ENCODE results near the gene RALGPS1. TPM values are rescaled to one million over a fixed set of nuclear protein-coding genes. Genes with fewer than 3 reads are reported as not detected.

The RALGPS1 gene
- total and polyA plus RNA-seq, 7 donors: 6.6 to 18.6 (median 11.4) TPM

DNA sequence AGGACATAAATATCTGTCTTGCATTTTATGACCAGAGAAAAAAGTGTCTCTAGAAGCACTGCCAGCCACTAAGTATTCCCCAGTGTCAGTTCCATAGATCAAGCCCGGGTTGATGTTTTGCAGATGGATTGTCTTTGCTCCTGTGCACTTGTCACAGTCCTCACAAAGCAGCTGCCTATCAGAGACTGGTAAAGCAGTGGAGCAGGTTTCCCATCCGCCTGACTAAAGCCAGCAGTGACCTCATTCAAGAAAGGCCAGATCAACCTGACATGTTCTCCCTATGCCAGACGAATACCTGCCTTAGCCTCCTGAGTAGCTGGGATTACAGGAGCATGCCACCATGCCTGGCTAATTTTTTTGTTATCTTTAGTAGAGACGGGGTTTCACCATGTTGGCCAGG lies 323.2 kb downstream of the RALGPS1 start:
- Histone ChIP-seq H3K4me3 (no peak overlapping the region), H3K27ac (no peak overlapping the region), H3K36me3 (no peaks in the 10 kb centered on the region), H3K9me3 (no peaks in the 10 kb centered on the region), H3K4me1 (peaks cover 0 to 10% (median 3%) of the 10 kb centered on the region in 4 donors), H3K27me3 (no peaks in the 10 kb centered on the region)
- TF ChIP-seq EP300 (IDR thresholded peaks at IDR 0.05) (no peak), POLR2AphosphoS5 (IDR thresholded peaks at IDR 0.05) (no peak), POLR2A (IDR thresholded peaks at IDR 0.05) (no peak)
- TF ChIP-seq, protein P1, sequence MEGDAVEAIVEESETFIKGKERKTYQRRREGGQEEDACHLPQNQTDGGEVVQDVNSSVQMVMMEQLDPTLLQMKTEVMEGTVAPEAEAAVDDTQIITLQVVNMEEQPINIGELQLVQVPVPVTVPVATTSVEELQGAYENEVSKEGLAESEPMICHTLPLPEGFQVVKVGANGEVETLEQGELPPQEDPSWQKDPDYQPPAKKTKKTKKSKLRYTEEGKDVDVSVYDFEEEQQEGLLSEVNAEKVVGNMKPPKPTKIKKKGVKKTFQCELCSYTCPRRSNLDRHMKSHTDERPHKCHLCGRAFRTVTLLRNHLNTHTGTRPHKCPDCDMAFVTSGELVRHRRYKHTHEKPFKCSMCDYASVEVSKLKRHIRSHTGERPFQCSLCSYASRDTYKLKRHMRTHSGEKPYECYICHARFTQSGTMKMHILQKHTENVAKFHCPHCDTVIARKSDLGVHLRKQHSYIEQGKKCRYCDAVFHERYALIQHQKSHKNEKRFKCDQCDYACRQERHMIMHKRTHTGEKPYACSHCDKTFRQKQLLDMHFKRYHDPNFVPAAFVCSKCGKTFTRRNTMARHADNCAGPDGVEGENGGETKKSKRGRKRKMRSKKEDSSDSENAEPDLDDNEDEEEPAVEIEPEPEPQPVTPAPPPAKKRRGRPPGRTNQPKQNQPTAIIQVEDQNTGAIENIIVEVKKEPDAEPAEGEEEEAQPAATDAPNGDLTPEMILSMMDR (IDR thresholded peaks at IDR 0.05): no peak
- no peak for DNase-seq
- 94 to 95% methylated on average over 4 of the region's 4 CpGs for WGBS, 2 donors
- intact Hi-C loops (cut with DNase I): no loop called here

- H3K27me3 ChIP-seq: no peaks in the 10 kb centered on the region
- no peaks in the 10 kb centered on the region for H3K36me3 ChIP-seq
- no peaks in the 10 kb centered on the region for H3K9me3 ChIP-seq
- no peak overlapping the region for H3K4me3 ChIP-seq
- H3K27ac ChIP-seq: no peak overlapping the region
- WGBS, 2 donors: 92 to 99% methylated on average over 2 of the region's 2 CpGs
- TF ChIP-seq, protein P1 (IDR thresholded peaks at IDR 0.05): no peak
- no peak for TF ChIP-seq POLR2AphosphoS5 (IDR thresholded peaks at IDR 0.05)
- no peak for TF ChIP-seq POLR2A (IDR thresholded peaks at IDR 0.05)
- TF ChIP-seq EP300 (IDR thresholded peaks at IDR 0.05): no peak
- H3K4me1 ChIP-seq: peaks cover 0 to 9% (median 5%) of the 10 kb centered on the region in 4 donors
- no peak for DNase-seq
- intact Hi-C loops (cut with DNase I): no loop called here
Observed at GRCh38 chr9:127241354-127241753, 326.8 kb downstream of the RALGPS1 start.

DNA sequence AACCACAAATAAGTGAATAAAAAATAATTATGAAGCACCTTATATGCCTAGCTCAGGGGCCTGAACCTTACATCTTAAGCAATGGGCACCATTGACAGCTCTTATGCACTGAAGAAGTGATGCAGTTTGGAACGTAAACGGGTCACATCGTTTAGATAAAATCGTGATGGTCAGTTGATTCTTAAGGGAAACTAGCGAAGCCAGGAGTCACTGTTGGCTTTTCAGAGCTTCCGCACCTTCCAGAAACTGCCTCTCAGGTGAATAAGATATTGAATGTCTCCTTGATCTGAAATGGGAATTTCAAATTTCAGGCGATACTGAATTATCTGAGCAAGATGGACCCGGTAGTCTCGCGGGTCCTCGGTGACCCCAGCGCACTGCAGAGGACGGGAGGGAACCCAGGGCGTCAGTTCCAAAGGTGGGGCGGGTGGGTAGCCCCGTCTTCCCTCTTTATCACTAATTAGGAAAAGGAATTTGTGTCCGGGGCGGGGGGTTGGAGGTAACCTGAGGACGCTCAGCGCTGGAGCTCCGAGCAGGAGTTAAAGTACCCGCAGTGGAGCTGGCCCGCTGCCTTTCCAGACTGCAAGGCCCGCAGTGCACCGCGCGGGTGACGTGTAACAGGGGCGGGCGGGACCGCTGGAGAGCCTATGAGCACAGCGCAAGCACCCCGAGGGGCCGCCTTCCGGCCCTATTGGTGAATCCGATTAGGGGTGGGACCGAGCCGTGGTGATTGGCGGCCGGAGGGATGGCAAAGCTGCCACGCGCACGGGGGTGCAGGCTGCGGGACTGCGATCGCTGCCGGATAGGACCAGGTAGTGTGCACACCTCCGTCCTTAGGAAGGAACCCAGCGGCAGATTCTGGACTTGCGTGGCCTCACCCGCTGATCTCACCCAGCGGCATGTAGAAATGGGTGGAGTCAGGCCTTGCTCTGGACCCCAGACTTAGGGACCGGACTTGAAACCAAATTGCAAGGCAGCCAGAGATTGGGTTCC lies 330.3 kb downstream of the RALGPS1 start:
- intact Hi-C loops (cut with DNase I): loop anchor here (5.0 kb wide), 1 partner anchor 152 kb away; the partner anchor contains the start of gene SLC2A8
- WGBS, 2 donors: 3 to 8% methylated on average over 53 of the region's 53 CpGs
- TF ChIP-seq, protein P1 (IDR thresholded peaks at IDR 0.05): no peak
- peak in 1 of 4 donors; percentile 17 for TF ChIP-seq EP300 (IDR thresholded peaks at IDR 0.05)
- peak; percentile 26 to 47 for TF ChIP-seq POLR2A (IDR thresholded peaks at IDR 0.05)
- peak; percentile 69 to 85 (median 82) for TF ChIP-seq POLR2AphosphoS5 (IDR thresholded peaks at IDR 0.05)

GRCh38 chr9:127245637-127246164 lies 331.1 kb downstream of the RALGPS1 start:
- no peaks in the 10 kb centered on the region for H3K36me3 ChIP-seq
- 22 to 70% methylated on average over 8 of the region's 8 CpGs for WGBS, 2 donors
- peak overlapping the region; percentile 75 to 86 (median 84) for H3K27ac ChIP-seq
- peak overlapping the region; percentile 36 to 61 (median 58) for H3K4me3 ChIP-seq
- TF ChIP-seq EP300 (IDR thresholded peaks at IDR 0.05): no peak
- no peak for TF ChIP-seq POLR2A (IDR thresholded peaks at IDR 0.05)
- TF ChIP-seq, protein P1 (IDR thresholded peaks at IDR 0.05): no peak
- no peak for TF ChIP-seq POLR2AphosphoS5 (IDR thresholded peaks at IDR 0.05)
- no peaks in the 10 kb centered on the region for H3K9me3 ChIP-seq
- peaks cover 0 to 9% (median 5%) of the 10 kb centered on the region in 4 donors for H3K4me1 ChIP-seq
- no peak for DNase-seq
- intact Hi-C loops (cut with DNase I): loop anchor here (5.0 kb wide), 1 partner anchor 152 kb away; the partner anchor contains the start of gene SLC2A8
- H3K27me3 ChIP-seq: no peaks in the 10 kb centered on the region

More for the DNA sequence above, 330.3 kb downstream of the RALGPS1 start:
- Histone ChIP-seq H3K27me3 (no peaks in the 10 kb centered on the region), H3K4me3 (peak overlapping the region; percentile 36 to 61 (median 58)), H3K4me1 (peaks cover 0 to 9% (median 5%) of the 10 kb centered on the region in 4 donors), H3K36me3 (no peaks in the 10 kb centered on the region), H3K9me3 (no peaks in the 10 kb centered on the region), H3K27ac (peak overlapping the region; percentile 75 to 86 (median 84))
- DNase-seq: peak; percentile 99

Data from sigmoid colon (tissue), 7 donors.